PC-3 (cell line): ENCODE results near the gene DGCR6L. TPM values are rescaled to one million over a fixed set of nuclear protein-coding genes. Genes with fewer than 3 reads are reported as not detected.
"Not testable (repeated sequence)": the region's sequence is repeated elsewhere in the genome, so short reads cannot be mapped to it uniquely, and the experiment has no call there.

Source experiments
- ATAC-seq: fragments of 200-7000 bp; cut with Tn5 transposase; 2 replicates; pipeline ENCODE4 v1.9.1; 2020; ENCODE audit warnings: mild to moderate bottlenecking, moderate library complexity
- BruUV-seq: library from RNA; stranded (reverse); fragments of 400-500 nt; replicated peaks from 2 replicates; lab custom pipeline; 2021; lab: Mats Ljungman, UMichigan
- CTCF ChIA-PET: fragments of 300-600 bp; sonication (Branson Sonifier 250); formaldehyde crosslinking; loops from one replicate; lab custom pipeline; 2022; ENCODE audit warnings: antibody characterized with exemption; lab: Charles Lee
- POLR2A ChIA-PET: fragments of 300-600 bp; sonication (Branson Sonifier 250); formaldehyde crosslinking; loops from one replicate; lab custom pipeline; 2022; ENCODE audit warnings: antibody characterized with exemption; ENCODE audit not compliant: unreplicated experiment; lab: Charles Lee
- DNase-seq: peaks from one replicate; pipeline ENCODE4 v3.0.0-alpha.2; 2015
- H2AFZ ChIP-seq: fragments of 300-600 bp; sonication (generic); 2 replicates; pipeline ENCODE4 v1.6.0; 2016; ENCODE audit warnings: antibody characterized with exemption, low read length
- H3F3A ChIP-seq: fragments of 300-600 bp; sonication (generic); one replicate; pipeline ENCODE4 v1.6.0; 2017; ENCODE audit warnings: antibody characterized with exemption, low read length, control low read depth, mild to moderate bottlenecking; ENCODE audit not compliant: unreplicated experiment
- H3K27ac ChIP-seq: fragments of 300-600 bp; sonication (generic); 2 replicates; pipeline ENCODE4 v1.5.1; 2016; ENCODE audit warnings: mild to moderate bottlenecking, low read length
- H3K27me3 ChIP-seq: fragments of 300-600 bp; sonication (generic); 2 replicates; pipeline ENCODE4 v1.6.1; 2016; ENCODE audit warnings: low read length, mixed read lengths
- H3K36me3 ChIP-seq: fragments of 300-600 bp; sonication (generic); 2 replicates; pipeline ENCODE4 v1.6.1; 2016; ENCODE audit warnings: low read depth, mixed run types, low read length, mixed read lengths
- H3K4me1 ChIP-seq: fragments of 300-600 bp; sonication (generic); 2 replicates; pipeline ENCODE4 v1.5.1; 2016; ENCODE audit warnings: low read length; ENCODE audit not compliant: insufficient read depth
- H3K4me2 ChIP-seq: fragments of 300-600 bp; sonication (generic); 2 replicates; pipeline ENCODE4 v1.6.0; 2016; ENCODE audit warnings: low read length
- H3K4me3 ChIP-seq: fragments of 300-600 bp; sonication (generic); 2 replicates; pipeline ENCODE4 v1.5.1; 2016; ENCODE audit warnings: mild to moderate bottlenecking, low read length, mixed read lengths
- H3K79me2 ChIP-seq: fragments of 300-600 bp; sonication (generic); 2 replicates; pipeline ENCODE4 v1.6.1; 2017; ENCODE audit warnings: low read length, mixed read lengths
- H3K9ac ChIP-seq: fragments of 300-600 bp; sonication (generic); 2 replicates; pipeline ENCODE4 v1.6.0; 2016; ENCODE audit warnings: mild to moderate bottlenecking, low read length
- H3K9me2 ChIP-seq: fragments of 300-600 bp; sonication (generic); replicated peaks from 2 replicates; pipeline ENCODE4 v1.6.1; 2016; ENCODE audit warnings: mixed run types, low read length, mixed read lengths
- H3K9me3 ChIP-seq: fragments of 300-600 bp; sonication (generic); 2 replicates; pipeline ENCODE4 v1.6.1; 2016; ENCODE audit warnings: low read length, mixed read lengths
- H4K20me1 ChIP-seq: fragments of 300-600 bp; sonication (generic); 2 replicates; pipeline ENCODE4 v1.6.1; 2016; ENCODE audit warnings: low read length, mixed read lengths
- CTCF ChIP-seq: fragments of 300-600 bp; sonication (generic); conservative IDR thresholded peaks from 2 replicates; pipeline ENCODE4 v1.5.1; 2017; ENCODE audit warnings: antibody characterized with exemption, low read depth, mild to moderate bottlenecking, low read length
- EZH2 ChIP-seq: fragments of 300-600 bp; sonication (generic); IDR thresholded peaks from one replicate; pipeline ENCODE4 v1.6.1; 2017; ENCODE audit warnings: antibody characterized with exemption, mild to moderate bottlenecking, low read length; ENCODE audit not compliant: unreplicated experiment
- EZH2phosphoT487 ChIP-seq: fragments of 300-600 bp; sonication (generic); IDR thresholded peaks from 2 replicates; pipeline ENCODE4 v1.6.1; 2018; ENCODE audit warnings: mild to moderate bottlenecking, antibody characterized with exemption, low read length, borderline replicate concordance
- intact Hi-C: fragments of 100-400 bp; cut with micrococcal nuclease; formaldehyde crosslinking; loops from 2 replicates; pipeline ENCODE4 v1.9.0; 2023
- total RNA-seq: library from RNA; depleted of rRNA; stranded (reverse); fragments of >200 nt; gene quantifications from 2 replicates; pipeline ENCODE4 v1.2.3, GENCODE V29; 2014

Gene DGCR6L
- total RNA-seq, 1 experiment from 2014 or later, result 78.1 TPM

- ATAC-seq, result no peak
- no peak overlapping the region for H3K4me2 ChIP-seq
Observed at GRCh38 chr22:20281891-20282290, 38.0 kb downstream of the DGCR6L start.

GRCh38 chr22:20281473-20281872 is 38.4 kb downstream of the DGCR6L start:
- H3K4me3 ChIP-seq, H3K9ac ChIP-seq, H3K27ac ChIP-seq, intact Hi-C loops, H3K27me3 ChIP-seq, POLR2A ChIA-PET, H3K36me3 ChIP-seq, H3F3A ChIP-seq, ATAC-seq, H4K20me1 ChIP-seq, DNase-seq, H3K9me3 ChIP-seq, CTCF ChIA-PET, H2AFZ ChIP-seq, BruUV-seq, H3K79me2 ChIP-seq, H3K4me1 ChIP-seq, H3K4me2 ChIP-seq, H3K9me2 ChIP-seq: not testable (repeated sequence)

More at GRCh38 chr22:20281891-20282290, 38.0 kb downstream of the DGCR6L start:
- no peak for DNase-seq
- Histone ChIP-seq H2AFZ (no peak overlapping the region), H3K27ac (no peak overlapping the region), H3K27me3 (no peaks in the 10 kb centered on the region), H3F3A (no peaks in the 10 kb centered on the region), H3K9ac (no peak overlapping the region), H3K79me2 (no peaks in the 10 kb centered on the region), H3K9me2 (no peaks in the 10 kb centered on the region), H3K36me3 (no peaks in the 10 kb centered on the region), H3K9me3 (no peaks in the 10 kb centered on the region), H3K4me1 (no peaks in the 10 kb centered on the region), H4K20me1 (no peaks in the 10 kb centered on the region), H3K4me3 (no peak overlapping the region)
- no peak for TF ChIP-seq CTCF
- no peak for TF ChIP-seq EZH2phosphoT487
- no TSS peak for BruUV-seq
- ChIA-PET CTCF (no interaction called here), POLR2A (no interaction called here)
- intact Hi-C loops, result no loop called here

- Histone ChIP-seq H3K27ac (no peak overlapping the region), H4K20me1 (no peaks in the 10 kb centered on the region), H3K4me3 (no peak overlapping the region), H3K79me2 (no peaks in the 10 kb centered on the region), H3K36me3 (no peaks in the 10 kb centered on the region), H3K4me1 (no peaks in the 10 kb centered on the region), H3K9ac (no peak overlapping the region), H3F3A (no peaks in the 10 kb centered on the region), H3K9me3 (no peaks in the 10 kb centered on the region), H3K4me2 (no peak overlapping the region), H2AFZ (no peak overlapping the region), H3K9me2 (no peaks in the 10 kb centered on the region), H3K27me3 (no peaks in the 10 kb centered on the region)
- ChIA-PET POLR2A (no interaction called here), CTCF (no interaction called here)
- intact Hi-C loops, result no loop called here
- BruUV-seq, result no TSS peak
- DNase-seq, result no peak
- TF ChIP-seq EZH2 (no peak), EZH2phosphoT487 (no peak), CTCF (no peak)
- no peak for ATAC-seq
Observed at GRCh38 chr22:20280866-20281265, 39.0 kb downstream of the DGCR6L start.

GRCh38 chr22:20280163-20280562 is 39.7 kb downstream of the DGCR6L start:
- DNase-seq, H3K27me3 ChIP-seq, H3K27ac ChIP-seq, H3K9me2 ChIP-seq, POLR2A ChIA-PET, H3K9me3 ChIP-seq, H3K79me2 ChIP-seq, H3F3A ChIP-seq, CTCF ChIA-PET, H2AFZ ChIP-seq, H3K4me1 ChIP-seq, BruUV-seq, ATAC-seq, H3K4me3 ChIP-seq, H3K9ac ChIP-seq, H4K20me1 ChIP-seq, H3K36me3 ChIP-seq, intact Hi-C loops, H3K4me2 ChIP-seq: not testable (repeated sequence)
